HG03460 (cell line): ENCODE measurements around the gene PAPLN.
"Not testable (repeated sequence)": the region's sequence is repeated elsewhere in the genome, so short reads cannot be mapped to it uniquely, and the experiment has no call there.

Experiments
- ATAC-seq: cut with Tn5 transposase; IDR thresholded peaks from one replicate; pipeline ENCODE4 v1.9.1; 2021; ENCODE audit not compliant: unreplicated experiment

The PAPLN gene

GRCh38 chr14:73287071-73287470, 49.8 kb downstream of the PAPLN start:
- no peak for ATAC-seq

- ATAC-seq = no peak
Measured at GRCh38 chr14:73289308-73289707, 52.0 kb downstream of the PAPLN start.

GRCh38 chr14:73289729-73290128, 52.4 kb downstream of the PAPLN start:
- ATAC-seq = no peak

- ATAC-seq = peak; percentile 85
Measured at GRCh38 chr14:73290279-73290678, 53.0 kb downstream of the PAPLN start.

- ATAC-seq = no peak
Measured at GRCh38 chr14:73293782-73294781, 56.8 kb downstream of the PAPLN start.

GRCh38 chr14:73295198-73295796, 58.0 kb downstream of the PAPLN start:
- ATAC-seq = no peak

GRCh38 chr14:73305499-73305898, 68.2 kb downstream of the PAPLN start:
- ATAC-seq = no peak

GRCh38 chr14:73307261-73307660, 70.0 kb downstream of the PAPLN start:
- ATAC-seq = no peak

GRCh38 chr14:73309207-73309606, 71.9 kb downstream of the PAPLN start:
- not testable (repeated sequence) for ATAC-seq

GRCh38 chr14:73311708-73312030, 74.4 kb downstream of the PAPLN start:
- no peak for ATAC-seq

- no peak for ATAC-seq
Measured at GRCh38 chr14:73312687-73313086, 75.4 kb downstream of the PAPLN start.

- no peak for ATAC-seq
Measured at GRCh38 chr14:73313151-73313550, 75.8 kb downstream of the PAPLN start.

GRCh38 chr14:73323896-73324399, 86.6 kb downstream of the PAPLN start:
- ATAC-seq = no peak
